ENCODE results near the gene TET3. TPM values are rescaled to one million over a fixed set of nuclear protein-coding genes. Genes with fewer than 3 reads are reported as not detected.

Gene TET3
- total RNA-seq, 1 donor from 2014 or later, result 11.0 TPM

- Histone ChIP-seq H3K27me3 (ENCODE audit: control insufficient read depth, insufficient read depth, low read length) (no peaks in the 10 kb centered on the region), H3K36me3 (ENCODE audit: control insufficient read depth, insufficient read depth, low read length) (peaks cover 1% of the 10 kb centered on the region), H3K4me3 (ENCODE audit: low read depth, low read length) (no peak overlapping the region)
- DNase-seq (ENCODE audit: low read depth), result no peak
- TF ChIP-seq CTCF (IDR thresholded peaks at IDR 0.05; ENCODE audit: insufficient read depth, low read length, poor library complexity, severe bottlenecking), result no peak
These were observed 37.2 kb upstream of the TET3 start for GRCh38 chr2:73947412-73948018.

- TF ChIP-seq CTCF (IDR thresholded peaks at IDR 0.05; ENCODE audit: insufficient read depth, low read length, poor library complexity, severe bottlenecking), result no peak
- no peaks in the 10 kb centered on the region for H3K27me3 ChIP-seq (ENCODE audit: control insufficient read depth, insufficient read depth, low read length)
- H3K4me3 ChIP-seq (ENCODE audit: low read depth, low read length), result no peak overlapping the region
- H3K36me3 ChIP-seq (ENCODE audit: control insufficient read depth, insufficient read depth, low read length), result peaks cover 2% of the 10 kb centered on the region
- DNase-seq (ENCODE audit: low read depth), result no peak
These were observed 34.9 kb upstream of the TET3 start for GRCh38 chr2:73949802-73950201.

GRCh38 chr2:73952499-73953446, 31.9 kb upstream of the TET3 start:
- Histone ChIP-seq H3K36me3 (ENCODE audit: control insufficient read depth, insufficient read depth, low read length) (peaks cover 1% of the 10 kb centered on the region), H3K4me3 (ENCODE audit: low read depth, low read length) (no peak overlapping the region), H3K27me3 (ENCODE audit: control insufficient read depth, insufficient read depth, low read length) (no peaks in the 10 kb centered on the region)
- no peak for TF ChIP-seq CTCF (IDR thresholded peaks at IDR 0.05; ENCODE audit: insufficient read depth, low read length, poor library complexity, severe bottlenecking)
- DNase-seq (ENCODE audit: low read depth), result no peak

GRCh38 chr2:73956218-73956865, 28.4 kb upstream of the TET3 start:
- no peak overlapping the region for H3K4me3 ChIP-seq (ENCODE audit: low read depth, low read length)
- H3K27me3 ChIP-seq (ENCODE audit: control insufficient read depth, insufficient read depth, low read length), result no peaks in the 10 kb centered on the region
- no peak for DNase-seq (ENCODE audit: low read depth)
- no peak for TF ChIP-seq CTCF (IDR thresholded peaks at IDR 0.05; ENCODE audit: insufficient read depth, low read length, poor library complexity, severe bottlenecking)
- H3K36me3 ChIP-seq (ENCODE audit: control insufficient read depth, insufficient read depth, low read length), result peaks cover 1% of the 10 kb centered on the region

- Histone ChIP-seq H3K36me3 (ENCODE audit: control insufficient read depth, insufficient read depth, low read length) (no peaks in the 10 kb centered on the region), H3K27me3 (ENCODE audit: control insufficient read depth, insufficient read depth, low read length) (no peaks in the 10 kb centered on the region), H3K4me3 (ENCODE audit: low read depth, low read length) (no peak overlapping the region)
- TF ChIP-seq CTCF (IDR thresholded peaks at IDR 0.05; ENCODE audit: insufficient read depth, low read length, poor library complexity, severe bottlenecking), result no peak
- DNase-seq (ENCODE audit: low read depth), result no peak
These were observed 23.4 kb upstream of the TET3 start for GRCh38 chr2:73961274-73961673.

Measured in kidney epithelial cell (primary cell).